HG03378 (cell line): ENCODE measurements around the gene CARNS1.

ENCODE experiments used
- ATAC-seq: cut with Tn5 transposase; IDR thresholded peaks from one replicate; pipeline ENCODE4 v1.9.1; 2021; ENCODE audit warnings: mild to moderate bottlenecking, moderate library complexity; ENCODE audit not compliant: unreplicated experiment

The CARNS1 gene

GRCh38 chr11:67376063-67376820 lies 39.2 kb upstream of the CARNS1 start:
- no peak for ATAC-seq

GRCh38 chr11:67376873-67377808 lies 38.3 kb upstream of the CARNS1 start:
- ATAC-seq, result no peak

- no peak for ATAC-seq
These were observed 36.9 kb upstream of the CARNS1 start for GRCh38 chr11:67378544-67378943.

- ATAC-seq, result no peak
These were observed 36.1 kb upstream of the CARNS1 start for GRCh38 chr11:67379061-67380058.

- ATAC-seq, result no peak
These were observed 34.1 kb upstream of the CARNS1 start for GRCh38 chr11:67381244-67381972.

GRCh38 chr11:67382276-67383136 lies 33.0 kb upstream of the CARNS1 start:
- ATAC-seq, result no peak

- ATAC-seq, result no peak
These were observed 30.6 kb upstream of the CARNS1 start for GRCh38 chr11:67384851-67385366.

- no peak for ATAC-seq
These were observed 28.4 kb upstream of the CARNS1 start for GRCh38 chr11:67387069-67387468.

GRCh38 chr11:67387518-67387917 lies 28.0 kb upstream of the CARNS1 start:
- ATAC-seq, result no peak

- no peak for ATAC-seq
These were observed 26.0 kb upstream of the CARNS1 start for GRCh38 chr11:67389477-67389876.

- no peak for ATAC-seq
These were observed 24.6 kb upstream of the CARNS1 start for GRCh38 chr11:67390947-67391303.

- no peak for ATAC-seq
These were observed 23.9 kb upstream of the CARNS1 start, which contains the start of gene RAD9A for GRCh38 chr11:67391304-67392182. TSS of gene RAD9A (plus strand) at chr11:67391986. CDS start at chr11:67392045, 59 bp downstream.

GRCh38 chr11:67392183-67392715 lies 23.2 kb upstream of the CARNS1 start:
- no peak for ATAC-seq

GRCh38 chr11:67393437-67393836 lies 22.0 kb upstream of the CARNS1 start:
- ATAC-seq, result no peak

- ATAC-seq, result no peak
These were observed 21.5 kb upstream of the CARNS1 start for GRCh38 chr11:67393990-67394389.

GRCh38 chr11:67395555-67396258 lies 19.8 kb upstream of the CARNS1 start:
- no peak for ATAC-seq

- no peak for ATAC-seq
These were observed 19.3 kb upstream of the CARNS1 start for GRCh38 chr11:67396259-67396581.
